Renal cortex interstitium (tissue), 11 donors: ENCODE results near the gene THOC7. TPM values are rescaled to one million over a fixed set of nuclear protein-coding genes. Genes with fewer than 3 reads are reported as not detected.

Experiments
- DNase-seq, 11 donors: peaks; one replicate each; pipeline ENCODE4 v3.0.0-alpha.2; 2013; ENCODE audit warnings: low read depth in 9 of 11, low spot score in 4 of 11; ENCODE audit errors: extremely low read depth in 1 of 11
- polyA plus RNA-seq, 3 donors: library from polyadenylated mRNA; unstranded; fragments of 120-200 nt; gene quantifications; one replicate each; pipeline ENCODE4 v1.2.1, GENCODE V29; 2013; ENCODE audit not compliant: insufficient read length in 3 of 3

Gene THOC7
- polyA plus RNA-seq, 3 donors, result 62.6 to 91.2 (median 74.4) TPM

DNA sequence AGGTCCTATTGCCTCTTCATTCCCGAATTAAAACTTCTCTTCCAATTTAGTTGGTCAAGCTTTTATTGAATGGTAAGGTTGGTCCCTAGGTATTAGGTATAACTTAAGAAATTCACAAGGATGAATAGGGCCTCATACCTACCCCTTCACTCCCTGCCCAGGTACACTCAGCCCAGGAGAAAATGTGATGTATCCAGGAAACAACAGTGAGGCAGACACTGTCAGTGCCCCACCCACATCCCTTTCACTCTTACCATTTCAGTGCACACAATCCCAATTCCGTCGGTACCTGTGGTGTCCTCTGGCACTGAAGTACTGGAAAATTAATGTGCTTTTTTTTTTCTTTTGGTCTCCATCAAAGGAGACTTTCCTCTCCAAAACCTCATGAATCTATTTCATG is 55.0 kb downstream of the THOC7 start:
- DNase-seq, result no peak

DNA sequence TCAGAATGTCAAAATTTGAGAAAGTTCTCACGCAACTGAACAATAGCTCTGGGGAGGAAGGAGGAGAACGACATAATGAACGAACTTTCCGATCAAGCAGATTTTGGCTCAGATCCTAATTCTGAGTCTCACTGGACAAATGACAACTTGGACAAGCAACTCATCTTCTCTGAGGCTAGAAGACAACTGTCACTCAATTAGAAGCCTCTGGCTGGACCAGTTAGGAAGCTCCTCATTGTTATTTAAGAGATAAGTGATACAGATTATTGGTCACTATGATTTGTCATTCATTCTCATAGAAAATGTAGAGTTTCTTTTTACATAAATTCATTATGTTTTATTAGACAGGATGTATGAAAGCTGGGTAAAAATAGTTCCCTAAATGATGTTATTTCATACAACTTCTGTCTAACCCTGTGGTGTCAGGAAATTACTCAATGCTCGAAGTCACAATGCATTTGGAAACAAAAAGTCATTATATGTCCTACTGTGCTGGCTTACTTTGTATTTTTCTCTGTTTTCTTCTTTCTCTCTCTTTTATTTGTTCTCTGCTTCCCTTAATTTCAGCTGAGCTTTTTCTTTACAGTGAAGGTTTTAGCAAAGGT is 55.5 kb downstream of the THOC7 start:
- DNase-seq, result no peak

DNA sequence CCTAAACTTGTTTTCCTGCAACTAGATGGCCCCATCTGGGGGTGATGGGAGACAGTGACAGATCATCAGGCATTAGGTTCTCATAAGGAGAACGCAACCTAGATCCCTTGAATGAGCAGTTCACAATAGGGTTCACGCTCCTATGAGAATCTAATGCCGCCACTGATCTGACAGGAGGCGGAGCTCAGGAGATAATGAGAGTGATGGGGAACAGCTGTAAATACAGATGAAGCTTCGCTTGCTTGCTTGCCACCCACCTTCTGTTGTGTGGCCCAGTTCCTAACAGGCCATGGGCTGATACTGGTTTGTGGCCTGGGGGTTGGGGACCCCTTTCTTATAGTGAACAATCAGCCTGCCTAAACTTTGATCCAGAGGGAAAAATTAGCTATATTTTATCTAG is 59.7 kb downstream of the THOC7 start:
- no peak for DNase-seq

DNA sequence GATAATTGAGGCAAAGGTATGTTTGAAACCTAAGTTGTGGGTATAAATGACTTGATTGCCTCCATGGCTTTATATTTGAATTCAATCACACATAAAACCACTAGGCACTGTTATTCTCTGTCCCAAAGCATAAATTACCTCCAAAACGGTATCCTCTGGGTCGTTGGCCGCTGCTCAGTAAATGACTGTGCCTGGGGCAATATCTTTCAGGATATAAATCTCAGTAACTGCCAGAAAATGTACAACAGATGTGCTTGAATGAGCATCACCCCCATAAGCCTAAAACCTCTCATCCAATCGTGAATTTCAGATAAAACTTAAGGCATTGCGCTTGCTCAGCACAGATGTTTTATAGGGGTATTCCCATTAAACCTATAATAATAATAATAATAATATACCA is 63.5 kb downstream of the THOC7 start:
- DNase-seq, result no peak

DNA sequence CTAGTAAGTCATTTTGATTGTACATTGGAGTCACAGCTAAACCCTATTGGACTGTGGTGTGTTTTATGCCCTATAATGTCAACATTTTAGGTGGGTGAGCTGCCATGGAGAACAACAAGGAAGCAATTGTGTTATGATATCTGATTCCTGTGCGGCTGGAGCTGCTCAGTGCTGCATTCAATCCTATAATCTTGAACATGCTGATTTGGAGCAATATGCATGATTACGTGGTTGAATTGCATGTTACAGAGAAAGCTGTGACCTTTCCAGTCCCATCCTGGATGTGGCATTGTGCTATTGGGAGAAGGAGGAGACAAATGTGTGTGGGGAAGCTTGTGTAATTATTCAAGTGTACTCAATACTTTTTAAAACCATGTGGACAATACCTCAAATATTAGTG is 64.7 kb downstream of the THOC7 start:
- DNase-seq, result no peak

DNA sequence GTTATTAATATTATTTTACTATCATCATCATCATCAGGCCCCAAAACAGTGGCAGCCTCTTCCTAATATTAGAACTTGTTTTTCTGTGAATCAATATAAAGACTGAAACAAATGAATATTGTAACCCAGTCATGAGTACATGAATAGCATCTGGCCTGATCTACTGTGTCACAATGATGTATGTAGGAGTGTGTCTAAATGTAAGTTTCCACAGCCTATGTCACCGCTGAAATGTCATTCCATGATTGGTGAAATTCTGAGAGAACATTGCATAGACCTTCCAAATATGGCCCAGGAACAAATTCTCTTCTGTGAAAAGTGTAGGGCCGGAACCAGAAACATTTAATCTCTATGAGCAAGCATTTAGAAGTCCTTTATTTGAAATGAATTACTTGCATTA is 65.1 kb downstream of the THOC7 start:
- DNase-seq, result no peak

DNA sequence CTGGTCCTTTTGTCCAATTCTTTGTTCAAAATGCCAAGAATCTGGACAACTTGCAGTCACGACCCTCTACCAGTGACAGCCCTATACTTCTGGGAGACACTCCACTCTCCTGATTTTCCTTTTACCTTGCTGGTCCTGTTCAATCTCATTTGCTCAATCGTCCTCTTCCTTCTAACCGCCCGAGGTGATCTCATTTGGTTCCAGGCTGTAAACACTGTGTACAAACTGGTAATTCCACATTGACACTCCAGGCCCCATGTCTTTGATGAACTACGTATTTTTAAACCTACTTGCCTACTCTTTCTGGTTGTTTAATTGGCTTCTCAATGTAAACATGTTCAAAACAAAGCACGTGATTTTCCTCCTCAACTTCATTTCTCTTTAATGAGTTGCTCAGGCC is 68.2 kb downstream of the THOC7 start:
- no peak for DNase-seq

DNA sequence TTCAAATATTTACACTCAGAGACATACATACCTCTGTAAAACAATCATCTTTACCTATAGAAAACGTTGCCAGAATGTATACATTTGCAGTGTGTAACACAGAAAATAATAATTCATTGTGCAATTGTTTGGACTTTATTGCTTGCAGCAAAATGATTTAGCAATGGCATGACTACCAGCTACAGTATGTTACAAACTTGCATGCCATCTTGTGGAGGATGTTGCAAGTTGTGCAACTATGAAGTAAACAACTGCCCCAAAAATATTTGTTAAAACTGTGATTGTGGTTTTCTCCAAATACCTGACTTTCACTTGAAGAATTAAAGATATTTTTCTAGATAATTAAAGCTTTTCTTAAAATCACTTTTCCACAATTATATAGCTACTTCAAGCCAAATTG is 71.6 kb downstream of the THOC7 start:
- no peak for DNase-seq

Other genes starting within 250 kb of the THOC7 start
- gene SNTN, start 211.1 kb downstream of the THOC7 start, polyA plus RNA-seq, result not detected
- gene C3orf49, start 44.5 kb downstream of the THOC7 start, polyA plus RNA-seq, result under 1 TPM; 0.20 to 0.68 (median 0.48) TPM
- gene ATXN7, start 62 bp upstream of the THOC7 start, polyA plus RNA-seq, result 10 to 100 TPM; 15.8 to 34.3 (median 16.6) TPM
- 1 to 10 TPM in 2 of 3 donors, under 1 TPM in 1; 0.89 to 1.5 (median 1.1) TPM for gene SCAANT1, start 48.6 kb upstream of the THOC7 start, polyA plus RNA-seq
- 100 to 1,000 TPM; 107 to 139 (median 111) TPM for gene PSMD6, start 159.7 kb upstream of the THOC7 start, polyA plus RNA-seq